HepG2 (cell line): ENCODE measurements around the gene TJAP1. TPM values are rescaled to one million over a fixed set of nuclear protein-coding genes. Genes with fewer than 3 reads are reported as not detected.
A peak's percentile ranks its signal among the peaks of the same experiment; 100 is the strongest.

Experiments used
- BRF2 ChIP-seq: sonication (generic); formaldehyde crosslinking; IDR thresholded peaks from 2 replicates; pipeline ENCODE4 v1.8.1; 2022; ENCODE audit warnings: mild to moderate bottlenecking, missing genetic modification reagents
- DNMT3B ChIP-seq: conservative IDR thresholded peaks from 2 replicates; pipeline ENCODE4 v1.6.1; 2016; ENCODE audit warnings: missing biosample characterization, control low read depth
- GFI1 ChIP-seq: sonication (generic); formaldehyde crosslinking; IDR thresholded peaks from 2 replicates; pipeline ENCODE4 v1.5.0; 2020; ENCODE audit warnings: missing genetic modification reagents, mild to moderate bottlenecking, borderline replicate concordance
- NFIC ChIP-seq: IDR thresholded peaks from 2 replicates; pipeline ENCODE4 v1.6.1; 2012; ENCODE audit warnings: mild to moderate bottlenecking, low read length, inconsistent platforms
- NFRKB ChIP-seq: fragments of 450-650 bp; IDR thresholded peaks from 2 replicates; pipeline ENCODE4 v1.6.1; 2017
- PAX8 ChIP-seq: sonication (generic); formaldehyde crosslinking; IDR thresholded peaks from 2 replicates; pipeline ENCODE4 v1.8.0; 2022; ENCODE audit warnings: mild to moderate bottlenecking, missing genetic modification reagents, borderline replicate concordance
- POLR2AphosphoS2 ChIP-seq: IDR thresholded peaks from 2 replicates; pipeline ENCODE4 v1.6.1; 2011; ENCODE audit warnings: low read depth, low read length, improper control_type of control experiment
- THAP9 ChIP-seq: sonication (generic); formaldehyde crosslinking; IDR thresholded peaks from 2 replicates; pipeline ENCODE4; 2020; ENCODE audit warnings: missing genetic modification reagents, mild to moderate bottlenecking, borderline replicate concordance
- TRIM24 ChIP-seq: sonication (generic); formaldehyde crosslinking; IDR thresholded peaks from 2 replicates; pipeline ENCODE4 v1.8.0; 2022; ENCODE audit warnings: mild to moderate bottlenecking, missing genetic modification reagents
- WIZ ChIP-seq: sonication (generic); formaldehyde crosslinking; IDR thresholded peaks from 2 replicates; pipeline ENCODE4 v1.5.1; 2020; ENCODE audit warnings: mild to moderate bottlenecking, missing genetic modification reagents
- ZBTB25 ChIP-seq: IDR thresholded peaks from 2 replicates; pipeline ENCODE4 v1.6.1; 2018; ENCODE audit warnings: missing genetic modification reagents
- ZNF543 ChIP-seq: sonication (generic); formaldehyde crosslinking; IDR thresholded peaks from 2 replicates; pipeline ENCODE4 v1.4.0; 2020; ENCODE audit warnings: mild to moderate bottlenecking, missing genetic modification reagents
- ZNF574 ChIP-seq: sonication (generic); formaldehyde crosslinking; IDR thresholded peaks from 2 replicates; pipeline ENCODE4 v1.4.0; 2020; ENCODE audit warnings: missing genetic modification reagents
- ZNF614 ChIP-seq: IDR thresholded peaks from 2 replicates; pipeline ENCODE4 v1.6.1; 2018; ENCODE audit warnings: missing biosample characterization, missing genetic modification reagents, inconsistent platforms, borderline replicate concordance
- ZNF687 ChIP-seq: sonication (generic); formaldehyde crosslinking; IDR thresholded peaks from 2 replicates; pipeline ENCODE4 v1.5.1; 2020; ENCODE audit warnings: mild to moderate bottlenecking, missing genetic modification reagents, moderate library complexity
- ZNF841 ChIP-seq: sonication (generic); formaldehyde crosslinking; IDR thresholded peaks from 2 replicates; pipeline ENCODE4 v1.8.1; 2023; ENCODE audit warnings: missing genetic modification reagents, borderline replicate concordance
- ZSCAN25 ChIP-seq: sonication (generic); formaldehyde crosslinking; IDR thresholded peaks from 2 replicates; pipeline ENCODE4 v1.8.0; 2022; ENCODE audit warnings: mild to moderate bottlenecking, missing genetic modification reagents
- polyA plus RNA-seq, 8 experiments: library from polyadenylated mRNA; depleted of rRNA in 3 of 8; stranded (reverse) in 7 of 8; unstranded in 1 of 8; fragments of >200 nt; fragmentation: Illumina TruSeq in 4 of 8; extraction: Trizol in 4 of 8; gene quantifications; 2 replicates each; pipeline versions ENCODE4 v1.2.1 to v1.2.3, GENCODE V29; 2011 to 2016; ENCODE audit warnings: low read depth in 4 of 8, missing spikeins in 1 of 8, mixed read lengths in 1 of 8; ENCODE audit not compliant: insufficient read depth in 1 of 8
- total RNA-seq, 5 experiments: library from RNA; depleted of rRNA; stranded (reverse); fragments of >200 nt; fragmentation: Illumina TruSeq; extraction: Trizol; gene quantifications; 2 replicates each; pipeline ENCODE4 v1.2.3, GENCODE V29; 2016; ENCODE audit warnings: low read depth in 1 of 5

TJAP1 gene
- total and polyA plus RNA-seq, 2 of the 13 experiments (the other 11 are each of a cell fraction or from before 2014, with no cell fraction given) = 15.7 to 41.6 TPM

GRCh38 chr6:43477235-43478007, at the start of gene TJAP1 (continued):
- no peak for TF ChIP-seq ZBTB25
- no peak for TF ChIP-seq WIZ (CRISPR knock-in tag)
- peak; percentile 69; the same call in 1 of the 2 replicates for TF ChIP-seq ZNF614
- TF ChIP-seq TRIM24 (CRISPR knock-in tag) = no peak
- peak; percentile 69; the same call in 1 of the 2 replicates for TF ChIP-seq ZNF543 (CRISPR knock-in tag)
- TF ChIP-seq THAP9 (CRISPR knock-in tag) = peak; percentile 54; the same call in 1 of the 2 replicates
- TF ChIP-seq NFRKB = peak; percentile 48; the same call in 1 of the 2 replicates
- peak; percentile 66 for TF ChIP-seq ZNF574 (CRISPR knock-in tag)
- 0 out of 2 replicates have a peak, but pooled peaks have one; percentile 63 for TF ChIP-seq POLR2AphosphoS2
- no peak for TF ChIP-seq ZNF841 (CRISPR knock-in tag)
- no peak for TF ChIP-seq BRF2 (CRISPR knock-in tag)
- no peak for TF ChIP-seq NFIC
- peak; percentile 72 for TF ChIP-seq GFI1 (CRISPR knock-in tag)
- TF ChIP-seq PAX8 (CRISPR knock-in tag) = 0 out of 2 replicates have a peak, but pooled peaks have one; percentile 74
- TF ChIP-seq ZSCAN25 (CRISPR knock-in tag) = no peak
- peak; percentile 92 for TF ChIP-seq DNMT3B
- TF ChIP-seq ZNF687 (CRISPR knock-in tag) = peak; percentile 94
